BLaER1 (cell line): ENCODE data around the gene RAC3.

Experiments used
- H3K27ac ChIP-seq: shearing (Covaris generic); formaldehyde crosslinking; 2 replicates; pipeline ENCODE4 v1.8.1; 2022
- H3K27me3 ChIP-seq: shearing (Covaris generic); formaldehyde crosslinking; 2 replicates; pipeline ENCODE4 v1.8.1; 2022
- H3K36me3 ChIP-seq: shearing (Covaris generic); formaldehyde crosslinking; 2 replicates; pipeline ENCODE4 v1.8.1; 2022
- H3K4me1 ChIP-seq: shearing (Covaris generic); formaldehyde crosslinking; 2 replicates; pipeline ENCODE4 v1.8.1; 2022
- H3K4me2 ChIP-seq: shearing (Covaris generic); formaldehyde crosslinking; 2 replicates; pipeline ENCODE4 v1.8.1; 2022
- H3K4me3 ChIP-seq: shearing (Covaris generic); formaldehyde crosslinking; 2 replicates; pipeline ENCODE4 v1.8.1; 2022
- H3K9ac ChIP-seq: shearing (Covaris generic); formaldehyde crosslinking; 2 replicates; pipeline ENCODE4 v1.8.1; 2022
- H3K9me3 ChIP-seq: shearing (Covaris generic); formaldehyde crosslinking; 2 replicates; pipeline ENCODE4 v1.8.1; 2022
- H4K20me1 ChIP-seq: shearing (Covaris generic); formaldehyde crosslinking; 2 replicates; pipeline ENCODE4 v1.8.1; 2022
- Cebpa-rat ChIP-seq: shearing (Covaris generic); IDR thresholded peaks from 2 replicates; pipeline ENCODE4 v1.8.1; 2022

The RAC3 gene

GRCh38 chr17:82011617-82012187, 19.8 kb upstream of the RAC3 start:
- Histone ChIP-seq H3K4me2 (peak overlapping the region; percentile 85), H4K20me1 (peaks cover 58% of the 10 kb centered on the region), H3K4me3 (no peak overlapping the region), H3K9ac (peak overlapping the region; percentile 57), H3K27ac (no peak overlapping the region), H3K36me3 (no peaks in the 10 kb centered on the region; the same call in 1 of the 2 replicates), H3K4me1 (peaks cover 71% of the 10 kb centered on the region), H3K27me3 (peaks cover 44% of the 10 kb centered on the region), H3K9me3 (no peaks in the 10 kb centered on the region)
- TF ChIP-seq Cebpa-rat: no peak

- peak overlapping the region; percentile 85 for H3K4me2 ChIP-seq
- peaks cover 53% of the 10 kb centered on the region for H4K20me1 ChIP-seq
- H3K9me3 ChIP-seq: no peaks in the 10 kb centered on the region
- peaks cover 66% of the 10 kb centered on the region for H3K4me1 ChIP-seq
- H3K36me3 ChIP-seq: peaks cover under 1% of the 10 kb centered on the region; the same call in 1 of the 2 replicates
- peak overlapping the region; percentile 35 for H3K27ac ChIP-seq
- no peak for TF ChIP-seq Cebpa-rat
- H3K9ac ChIP-seq: peak overlapping the region; percentile 57
- H3K27me3 ChIP-seq: peaks cover 38% of the 10 kb centered on the region
- no peak overlapping the region for H3K4me3 ChIP-seq
Observed at GRCh38 chr17:82012261-82012639, 19.2 kb upstream of the RAC3 start.

GRCh38 chr17:82012640-82013295, 18.7 kb upstream of the RAC3 start:
- Histone ChIP-seq H4K20me1 (peaks cover 47% of the 10 kb centered on the region), H3K9ac (peak overlapping the region; percentile 57), H3K36me3 (peaks cover 6% of the 10 kb centered on the region; the same call in 1 of the 2 replicates), H3K4me3 (no peak overlapping the region), H3K9me3 (no peaks in the 10 kb centered on the region), H3K4me1 (peaks cover 60% of the 10 kb centered on the region), H3K4me2 (peak overlapping the region; percentile 85), H3K27ac (peak overlapping the region; percentile 35; the same call in 1 of the 2 replicates), H3K27me3 (peaks cover 38% of the 10 kb centered on the region)
- TF ChIP-seq Cebpa-rat: no peak

- Histone ChIP-seq H3K27ac (no peak overlapping the region), H3K9me3 (no peaks in the 10 kb centered on the region), H3K36me3 (peaks cover 12% of the 10 kb centered on the region), H3K4me3 (no peak overlapping the region), H3K9ac (peak overlapping the region; percentile 57), H4K20me1 (peaks cover 44% of the 10 kb centered on the region), H3K27me3 (peaks cover 38% of the 10 kb centered on the region), H3K4me1 (peaks cover 55% of the 10 kb centered on the region), H3K4me2 (peak overlapping the region; percentile 85)
- no peak for TF ChIP-seq Cebpa-rat
Observed at GRCh38 chr17:82013341-82013740, 18.1 kb upstream of the RAC3 start.

GRCh38 chr17:82013772-82014321, 17.6 kb upstream of the RAC3 start:
- H3K27ac ChIP-seq: no peak overlapping the region
- H3K27me3 ChIP-seq: peaks cover 38% of the 10 kb centered on the region
- peaks cover 17% of the 10 kb centered on the region for H3K36me3 ChIP-seq
- peaks cover 44% of the 10 kb centered on the region for H4K20me1 ChIP-seq
- H3K4me2 ChIP-seq: peak overlapping the region; percentile 85
- no peak for TF ChIP-seq Cebpa-rat
- peaks cover 53% of the 10 kb centered on the region for H3K4me1 ChIP-seq
- H3K9ac ChIP-seq: peak overlapping the region; percentile 57; the same call in 1 of the 2 replicates
- H3K9me3 ChIP-seq: no peaks in the 10 kb centered on the region
- H3K4me3 ChIP-seq: no peak overlapping the region

- peak overlapping the region; percentile 49; the same call in 1 of the 2 replicates for H3K27ac ChIP-seq
- peak overlapping the region; percentile 85 for H3K4me2 ChIP-seq
- H3K36me3 ChIP-seq: peaks cover 23% of the 10 kb centered on the region
- H3K27me3 ChIP-seq: peaks cover 38% of the 10 kb centered on the region
- H3K9me3 ChIP-seq: no peaks in the 10 kb centered on the region
- peaks cover 45% of the 10 kb centered on the region for H4K20me1 ChIP-seq
- peak overlapping the region; percentile 56 for H3K9ac ChIP-seq
- TF ChIP-seq Cebpa-rat: no peak
- H3K4me1 ChIP-seq: peaks cover 53% of the 10 kb centered on the region
- no peak overlapping the region for H3K4me3 ChIP-seq
Observed at GRCh38 chr17:82014432-82014831, 17.0 kb upstream of the RAC3 start.

GRCh38 chr17:82014971-82015310, 16.5 kb upstream of the RAC3 start:
- Histone ChIP-seq H3K4me3 (no peak overlapping the region), H3K4me2 (peak overlapping the region; percentile 85), H3K27me3 (peaks cover 38% of the 10 kb centered on the region), H3K36me3 (peaks cover 24% of the 10 kb centered on the region), H3K27ac (peak overlapping the region; percentile 49; the same call in 1 of the 2 replicates), H4K20me1 (peaks cover 48% of the 10 kb centered on the region), H3K9me3 (no peaks in the 10 kb centered on the region), H3K4me1 (peaks cover 53% of the 10 kb centered on the region), H3K9ac (peak overlapping the region; percentile 56)
- no peak for TF ChIP-seq Cebpa-rat

GRCh38 chr17:82015311-82015971, 16.0 kb upstream of the RAC3 start:
- Histone ChIP-seq H3K27me3 (peaks cover 38% of the 10 kb centered on the region), H3K4me2 (peak overlapping the region; percentile 85), H3K4me3 (no peak overlapping the region), H3K27ac (no peak overlapping the region), H3K9ac (peak overlapping the region; percentile 56), H4K20me1 (peaks cover 53% of the 10 kb centered on the region), H3K36me3 (peaks cover 24% of the 10 kb centered on the region), H3K9me3 (no peaks in the 10 kb centered on the region), H3K4me1 (peaks cover 57% of the 10 kb centered on the region)
- TF ChIP-seq Cebpa-rat: no peak

GRCh38 chr17:82016061-82016874, 15.2 kb upstream of the RAC3 start:
- no peak overlapping the region for H3K27ac ChIP-seq
- no peak for TF ChIP-seq Cebpa-rat
- peaks cover 62% of the 10 kb centered on the region for H4K20me1 ChIP-seq
- H3K4me3 ChIP-seq: no peak overlapping the region
- no peak overlapping the region for H3K9ac ChIP-seq
- H3K4me2 ChIP-seq: no peak overlapping the region
- H3K9me3 ChIP-seq: no peaks in the 10 kb centered on the region
- peaks cover 58% of the 10 kb centered on the region for H3K4me1 ChIP-seq
- peaks cover 38% of the 10 kb centered on the region for H3K27me3 ChIP-seq
- peaks cover 24% of the 10 kb centered on the region for H3K36me3 ChIP-seq
